ENCODE measurements around the gene PRSS35.
"Not testable (repeated sequence)": the region's sequence is repeated elsewhere in the genome, so short reads cannot be mapped to it uniquely, and the experiment has no call there.

The PRSS35 gene

GRCh38 chr6:83518816-83519480 is 6.6 kb downstream of the PRSS35 start:
- no peak for DNase-seq

- DNase-seq: peak; percentile 57 to 59
These were observed 23.8 kb downstream of the PRSS35 start for GRCh38 chr6:83536034-83536646.

- no peak for DNase-seq
These were observed 24.6 kb downstream of the PRSS35 start for GRCh38 chr6:83536647-83537589.

GRCh38 chr6:83539678-83540077 is 27.3 kb downstream of the PRSS35 start:
- no peak for DNase-seq

- DNase-seq: no peak
These were observed 34.3 kb downstream of the PRSS35 start for GRCh38 chr6:83546636-83547035.

GRCh38 chr6:83550482-83550881 is 38.1 kb downstream of the PRSS35 start:
- not testable (repeated sequence) for DNase-seq

- not testable (repeated sequence) for DNase-seq
These were observed 39.4 kb downstream of the PRSS35 start for GRCh38 chr6:83551748-83552147.

- no peak for DNase-seq
These were observed 44.5 kb downstream of the PRSS35 start for GRCh38 chr6:83556871-83557270.

- DNase-seq: no peak
These were observed 46.6 kb downstream of the PRSS35 start for GRCh38 chr6:83558975-83559374.

- DNase-seq: not testable (repeated sequence)
These were observed 59.4 kb downstream of the PRSS35 start for GRCh38 chr6:83571663-83572185.

- DNase-seq: no peak
These were observed 62.4 kb downstream of the PRSS35 start for GRCh38 chr6:83574783-83575182.

Measured in activated T-cell treated with anti-CD3 and anti-CD28 coated beads, Interleukin-2, amount 50 U/mL, for 48 hours (primary cell).